GM19043 (cell line): ENCODE results near the gene SLC30A1.

ENCODE experiments used
- ATAC-seq: cut with Tn5 transposase; IDR thresholded peaks from one replicate; pipeline ENCODE4 v1.9.1; 2021; ENCODE audit warnings: low read depth; ENCODE audit not compliant: unreplicated experiment

SLC30A1 gene

GRCh38 chr1:211609120-211610024 is 30.4 kb upstream of the SLC30A1 start:
- ATAC-seq: no peak

- no peak for ATAC-seq
Observed at GRCh38 chr1:211607754-211608473, 29.0 kb upstream of the SLC30A1 start.

GRCh38 chr1:211606914-211607753 is 28.2 kb upstream of the SLC30A1 start:
- ATAC-seq: peak; percentile 97

GRCh38 chr1:211606332-211606913 is 27.5 kb upstream of the SLC30A1 start:
- peak; percentile 81 for ATAC-seq

GRCh38 chr1:211605603-211606331 is 26.8 kb upstream of the SLC30A1 start:
- ATAC-seq: no peak

- no peak for ATAC-seq
Observed at GRCh38 chr1:211605034-211605433, 26.1 kb upstream of the SLC30A1 start.

GRCh38 chr1:211604548-211604947 is 25.6 kb upstream of the SLC30A1 start:
- ATAC-seq: no peak

- no peak for ATAC-seq
Observed at GRCh38 chr1:211603713-211604112, 24.8 kb upstream of the SLC30A1 start.

GRCh38 chr1:211603191-211603701 is 24.3 kb upstream of the SLC30A1 start:
- ATAC-seq: no peak

- ATAC-seq: no peak
Observed at GRCh38 chr1:211601982-211602670, 23.2 kb upstream of the SLC30A1 start.

GRCh38 chr1:211601159-211601558 is 22.2 kb upstream of the SLC30A1 start:
- ATAC-seq: no peak

- ATAC-seq: no peak
Observed at GRCh38 chr1:211599250-211599649, 20.3 kb upstream of the SLC30A1 start.

GRCh38 chr1:211598514-211598913 is 19.6 kb upstream of the SLC30A1 start:
- no peak for ATAC-seq

- no peak for ATAC-seq
Observed at GRCh38 chr1:211596418-211597181, 17.6 kb upstream of the SLC30A1 start.

- no peak for ATAC-seq
Observed at GRCh38 chr1:211595419-211595818, 16.5 kb upstream of the SLC30A1 start.

- no peak for ATAC-seq
Observed at GRCh38 chr1:211591980-211592493, 13.1 kb upstream of the SLC30A1 start.

GRCh38 chr1:211589782-211590721 is 11.1 kb upstream of the SLC30A1 start:
- ATAC-seq: no peak
